Hippocampal formation (tissue), 2 donors: ENCODE data around the gene SLC24A4.
A peak's percentile ranks its signal among the peaks of the same experiment; 100 is the strongest.

Experiments used
- DNase-seq, 2 donors: peaks; one replicate each; lab custom pipeline; 2025; lab: John Stamatoyannopoulos, UW

The SLC24A4 gene

GRCh38 chr14:92316176-92316575 is 6.8 kb upstream of the SLC24A4 start:
- DNase-seq: no peak

- no peak for DNase-seq
Observed at GRCh38 chr14:92316937-92317336, 6.0 kb upstream of the SLC24A4 start.

- no peak for DNase-seq
Observed at GRCh38 chr14:92317511-92317910, 5.5 kb upstream of the SLC24A4 start.

DNA sequence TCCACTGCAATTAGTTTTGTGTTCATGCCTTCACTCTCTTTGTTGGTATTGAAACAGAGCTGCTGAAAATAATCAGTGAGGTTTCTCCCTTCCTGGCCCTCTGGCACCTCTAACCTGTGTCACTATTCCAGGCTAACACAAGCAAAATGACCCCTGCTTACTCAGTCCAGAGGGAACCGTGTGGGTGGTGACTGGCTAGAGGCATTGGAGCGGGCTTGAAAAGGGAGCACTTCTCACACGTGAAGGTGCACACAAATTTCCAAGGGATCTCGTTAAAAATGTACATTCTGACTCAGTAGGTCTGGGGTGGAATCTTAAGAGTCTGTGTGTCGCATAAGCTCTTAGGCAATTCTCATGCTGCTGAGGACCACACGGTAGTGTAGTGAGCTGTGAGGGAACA is 1.3 kb upstream of the SLC24A4 start:
- no peak for DNase-seq

GRCh38 chr14:92322516-92322915 is 449 bp upstream of the SLC24A4 start:
- DNase-seq: no peak

DNA sequence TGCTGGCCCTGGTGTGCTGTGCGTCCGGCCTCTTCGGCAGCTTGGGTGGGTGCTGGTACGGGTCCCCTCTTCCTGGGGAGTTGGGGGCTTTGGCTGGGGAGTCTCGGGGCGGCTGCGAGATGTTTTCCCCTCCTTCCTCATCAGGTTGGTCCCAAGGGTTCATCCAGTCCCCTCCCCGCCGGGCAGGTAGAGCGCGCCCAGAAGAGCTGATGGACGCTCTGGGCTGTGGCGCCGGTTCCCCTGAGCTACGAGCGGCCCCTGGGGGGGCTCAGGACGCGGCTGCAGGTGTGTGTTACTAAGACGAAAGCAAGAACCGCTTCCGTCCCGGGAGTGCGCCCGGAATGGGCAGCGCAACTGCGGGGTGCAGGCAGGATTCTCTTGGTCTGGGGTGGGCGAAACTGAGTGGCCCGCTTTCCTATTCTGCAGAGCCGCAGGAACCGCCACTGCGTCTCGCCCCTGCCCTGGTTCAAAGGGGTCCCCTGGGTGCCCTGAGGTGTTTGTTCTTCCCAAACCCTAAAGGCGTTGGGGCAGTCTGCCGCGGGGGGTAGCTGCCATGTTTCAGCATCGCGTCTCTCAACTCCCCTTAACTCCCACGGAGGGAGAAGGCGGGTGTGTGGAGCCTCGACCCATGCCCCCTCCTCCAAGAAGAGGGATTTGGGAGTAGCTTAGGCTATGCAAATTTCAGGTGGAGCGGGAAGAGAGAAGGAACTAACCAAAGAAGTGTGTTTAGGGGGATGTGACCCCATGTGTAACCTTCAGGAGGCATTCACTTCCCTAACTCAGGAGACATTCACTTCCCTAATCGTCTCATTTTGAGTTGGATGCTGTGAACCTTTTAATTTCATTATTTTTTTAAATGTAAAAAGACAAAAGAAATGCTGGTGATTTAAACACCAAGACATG is 1.2 kb downstream of the SLC24A4 start:
- no peak for DNase-seq

DNA sequence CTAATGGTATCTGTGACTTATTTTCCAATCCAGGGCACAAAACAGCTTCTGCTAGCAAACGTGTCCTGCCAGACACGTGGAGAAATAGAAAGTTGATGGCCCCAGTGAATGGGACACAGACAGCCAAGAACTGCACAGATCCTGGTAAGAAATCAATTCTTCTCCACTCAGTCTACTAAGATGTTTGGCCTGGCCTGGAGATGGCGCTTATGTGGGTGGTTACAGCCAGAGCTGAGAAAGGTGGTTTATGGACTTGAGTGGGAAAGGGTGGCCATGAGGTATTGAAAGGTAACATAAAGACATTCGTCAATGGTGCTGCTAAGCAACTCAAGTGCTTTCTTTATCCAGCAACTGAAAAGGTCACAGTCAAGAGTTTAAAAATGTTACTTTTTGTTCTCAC is 2.9 kb downstream of the SLC24A4 start:
- no peak for DNase-seq

GRCh38 chr14:92328664-92329255 is 5.8 kb downstream of the SLC24A4 start:
- no peak for DNase-seq

- DNase-seq: no peak
Observed at GRCh38 chr14:92334050-92334449, 11.1 kb downstream of the SLC24A4 start.

DNA sequence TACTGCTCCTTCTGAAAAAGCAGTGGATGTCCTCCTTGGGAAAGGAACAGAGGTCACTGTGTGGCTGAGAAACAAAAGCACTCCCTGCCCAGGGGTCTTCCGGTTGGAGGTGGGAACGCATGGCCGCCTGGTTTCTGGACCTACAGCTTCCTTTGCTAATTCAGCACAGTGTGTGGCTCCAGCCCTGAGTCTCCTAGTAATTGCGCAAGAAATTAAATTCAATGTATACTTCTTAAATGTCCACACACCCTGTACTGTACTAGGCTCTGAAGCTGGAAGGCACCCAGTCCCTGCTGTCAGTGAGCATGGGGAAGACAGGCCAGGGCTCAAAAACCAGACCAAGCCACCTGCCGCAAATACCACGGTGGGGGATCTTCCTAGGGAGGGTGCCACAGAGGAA is 13.4 kb downstream of the SLC24A4 start:
- no peak for DNase-seq

- no peak for DNase-seq
Observed at GRCh38 chr14:92339426-92339825, 16.5 kb downstream of the SLC24A4 start.

GRCh38 chr14:92340071-92340470 is 17.1 kb downstream of the SLC24A4 start:
- DNase-seq: no peak

- DNase-seq: no peak
Observed at GRCh38 chr14:92340931-92341330, 18.0 kb downstream of the SLC24A4 start.

DNA sequence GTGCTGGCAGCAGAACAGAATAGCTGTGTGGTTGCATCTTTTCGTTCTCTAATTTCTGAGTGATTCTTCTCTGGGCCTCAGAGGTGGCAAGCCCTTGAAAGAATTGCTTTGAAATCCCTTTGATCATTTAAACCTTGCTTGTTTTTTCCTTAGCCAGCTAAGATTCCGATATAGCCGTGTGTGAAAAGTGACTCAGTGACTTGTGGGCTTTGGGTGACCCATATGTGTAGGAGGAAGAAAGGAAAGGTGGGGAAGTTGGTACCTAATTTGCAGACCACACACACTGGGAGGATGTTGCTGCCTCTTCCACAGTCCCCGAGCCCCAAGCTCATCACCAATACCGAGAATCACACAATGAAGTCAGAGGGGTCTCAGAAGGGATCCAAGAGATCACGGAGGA is 18.8 kb downstream of the SLC24A4 start:
- no peak for DNase-seq

GRCh38 chr14:92348154-92348553 is 25.2 kb downstream of the SLC24A4 start:
- no peak for DNase-seq

DNA sequence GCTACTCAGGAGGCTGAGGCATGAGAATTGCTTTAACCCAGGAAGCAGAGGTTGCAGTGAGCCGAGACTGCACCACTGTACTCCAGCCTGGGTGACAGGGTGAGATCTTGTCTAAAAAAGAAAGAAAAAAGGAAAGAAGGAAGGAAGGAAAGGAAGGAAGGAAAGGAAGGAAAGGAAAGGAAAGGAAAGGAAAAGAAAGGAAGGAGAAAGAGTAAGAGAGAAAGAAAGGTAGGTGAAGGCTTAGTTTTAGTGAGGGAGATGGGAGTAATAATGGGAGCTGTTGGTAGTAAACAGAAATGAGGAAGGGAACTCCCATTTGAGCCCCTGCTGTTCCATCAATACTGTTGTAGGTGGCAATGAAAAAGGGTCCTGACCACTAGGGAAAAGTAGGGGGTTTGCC is 28.8 kb downstream of the SLC24A4 start:
- DNase-seq: no peak

DNA sequence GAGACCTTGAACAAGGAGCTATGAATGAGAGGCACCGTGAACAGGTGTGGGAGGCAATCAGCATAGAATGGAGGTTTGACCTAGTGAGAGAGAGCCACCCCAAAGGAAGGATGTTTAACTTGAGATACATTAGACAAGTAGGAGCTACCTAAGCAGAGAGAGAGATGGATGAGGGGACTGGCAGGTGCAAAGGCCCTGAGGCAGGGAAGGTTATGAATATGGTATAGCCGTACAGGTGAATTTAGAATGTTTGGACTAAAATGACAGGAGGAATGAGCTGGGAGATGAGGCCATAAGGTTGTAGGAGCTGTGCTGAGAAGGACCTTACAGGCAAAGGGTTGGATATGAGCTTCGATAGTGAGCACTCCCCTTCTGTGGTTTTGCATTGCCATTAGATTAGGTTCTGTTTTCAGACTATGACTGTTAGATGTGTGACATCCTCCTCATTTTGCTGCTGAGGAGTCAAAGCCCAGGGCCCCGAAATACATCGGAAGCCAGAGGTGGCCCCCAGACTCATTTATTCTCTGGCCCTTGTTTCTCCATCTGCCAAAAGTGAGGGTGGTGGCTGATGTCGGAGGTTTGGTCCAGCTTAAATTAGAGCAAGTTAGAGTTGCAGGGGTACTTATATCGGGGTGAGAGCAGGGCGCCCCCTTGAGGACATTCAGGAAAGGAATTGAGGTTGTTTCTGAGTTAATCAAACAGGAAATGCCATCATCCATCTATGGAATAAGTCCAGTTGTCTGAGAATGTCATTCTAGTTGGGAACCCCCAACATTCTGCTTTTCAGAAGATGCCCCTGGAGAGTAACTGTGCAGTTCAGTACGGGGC is 29.4 kb downstream of the SLC24A4 start:
- no peak for DNase-seq

DNA sequence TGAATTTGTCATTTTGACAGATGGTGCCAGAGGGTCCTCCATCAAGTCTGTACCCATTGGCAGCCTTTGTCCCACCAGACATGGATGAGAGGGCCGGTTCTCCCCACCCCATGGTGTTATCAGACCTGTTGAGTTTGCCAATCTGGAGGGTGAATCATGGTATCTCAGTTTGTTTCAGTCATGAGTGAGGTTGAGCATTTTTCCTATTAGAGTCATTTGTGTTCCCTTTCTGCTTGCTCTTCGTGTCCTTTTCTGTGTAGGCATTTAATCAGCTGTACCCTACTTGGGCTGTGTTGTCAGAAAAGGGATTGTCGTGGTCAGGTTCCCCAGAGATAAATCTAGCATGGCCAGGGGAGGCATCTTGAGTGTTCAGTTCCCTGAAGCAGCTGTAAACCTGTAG is 30.5 kb downstream of the SLC24A4 start:
- DNase-seq: no peak

GRCh38 chr14:92356677-92357076 is 33.7 kb downstream of the SLC24A4 start:
- DNase-seq: no peak

GRCh38 chr14:92360651-92361370 is 37.8 kb downstream of the SLC24A4 start:
- DNase-seq: peak in 1 of 2 donors; percentile 12

DNA sequence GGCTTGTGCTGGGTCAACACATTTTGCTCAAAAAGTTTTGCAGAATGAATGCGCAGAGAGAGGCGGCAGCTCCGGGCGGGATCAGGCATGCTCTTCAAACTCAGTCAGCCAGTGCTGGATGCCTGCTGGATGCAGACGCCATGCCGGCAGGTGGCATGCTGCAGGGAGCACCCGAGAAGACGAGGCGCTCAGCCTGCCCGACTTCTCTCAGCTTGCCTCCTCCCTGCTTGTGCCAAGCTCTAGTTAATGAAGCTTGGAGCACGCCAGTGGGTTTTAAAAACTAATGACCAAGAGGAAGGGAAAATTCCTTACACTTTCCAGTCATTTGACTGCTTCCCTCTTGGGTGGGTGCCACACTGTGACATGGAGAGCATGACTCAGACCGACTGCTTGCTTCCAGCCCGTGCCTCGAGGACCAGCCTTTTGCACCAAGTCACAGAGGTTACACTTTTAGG is 39.8 kb downstream of the SLC24A4 start:
- peak in 1 of 2 donors; percentile 37 for DNase-seq

DNA sequence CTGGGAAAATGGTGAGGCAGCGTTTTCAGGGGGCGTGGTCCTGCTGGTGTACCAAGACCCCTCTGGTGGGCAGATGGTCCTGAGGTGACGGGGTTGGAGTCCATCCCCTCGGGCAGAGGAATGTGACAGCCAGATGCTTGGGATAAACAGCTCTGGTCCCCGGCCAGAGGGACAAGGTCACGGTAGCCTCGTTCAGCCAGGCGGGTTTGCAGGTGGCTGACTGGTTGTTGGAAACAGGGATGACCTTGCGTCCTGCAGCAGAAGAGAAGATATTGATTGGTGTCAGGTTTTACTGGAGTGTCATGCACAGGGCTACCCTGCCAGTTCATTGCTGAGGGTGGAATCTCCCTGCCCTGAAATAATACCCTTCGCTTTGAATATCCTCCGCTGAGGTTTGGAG is 43.3 kb downstream of the SLC24A4 start:
- DNase-seq: no peak
